PC-9 (cell line): ENCODE data around the gene MLH1. TPM values are rescaled to one million over a fixed set of nuclear protein-coding genes. Genes with fewer than 3 reads are reported as not detected.

Source experiments
- BruUV-seq: library from RNA; stranded (reverse); fragments of 400-500 nt; replicated peaks from 2 replicates; lab custom pipeline; 2021; lab: Mats Ljungman, UMichigan
- CTCF ChIA-PET: fragments of 300-600 bp; sonication (Branson Sonifier 250); formaldehyde crosslinking; loops from one replicate; lab custom pipeline; 2022; ENCODE audit warnings: antibody characterized with exemption; lab: Charles Lee
- POLR2A ChIA-PET: fragments of 300-600 bp; sonication (Branson Sonifier 250); formaldehyde crosslinking; loops from one replicate; lab custom pipeline; 2022; ENCODE audit warnings: antibody characterized with exemption; ENCODE audit not compliant: unreplicated experiment; lab: Charles Lee
- DNase-seq, 2 experiments: peaks; one replicate each; pipeline versions ENCODE4 v3.0.0 to v3.0.0-alpha.2; 2015 to 2022; ENCODE audit warnings: mixed read lengths in 1 of 2
- H2AFZ ChIP-seq: fragments of 200-600 bp; sonication (generic); 2 replicates; pipeline ENCODE4 v1.8.1; 2017; ENCODE audit warnings: antibody characterized with exemption
- H3F3A ChIP-seq: fragments of 200-600 bp; sonication (generic); 2 replicates; pipeline ENCODE4 v1.8.1; 2017; ENCODE audit warnings: antibody characterized with exemption, mild to moderate bottlenecking, low read depth; ENCODE audit not compliant: insufficient read depth
- H3K27ac ChIP-seq: fragments of 200-600 bp; sonication (generic); 2 replicates; pipeline ENCODE4 v1.6.1; 2016; ENCODE audit warnings: mixed run types
- H3K27me3 ChIP-seq: fragments of 200-600 bp; sonication (generic); 2 replicates; pipeline ENCODE4 v1.6.1; 2016; ENCODE audit warnings: low read depth, mixed run types; ENCODE audit not compliant: insufficient read depth
- H3K36me3 ChIP-seq: fragments of 200-600 bp; sonication (generic); 2 replicates; pipeline ENCODE4 v1.6.1; 2016; ENCODE audit warnings: low read depth, mixed run types
- H3K4me1 ChIP-seq: fragments of 200-600 bp; sonication (generic); replicated peaks from 2 replicates; pipeline ENCODE4 v1.6.1; 2016; ENCODE audit warnings: mixed run types; ENCODE audit not compliant: insufficient read depth
- H3K4me2 ChIP-seq: fragments of 200-600 bp; sonication (generic); 2 replicates; pipeline ENCODE4 v1.6.1; 2017; ENCODE audit warnings: mixed run types
- H3K4me3 ChIP-seq: fragments of 200-600 bp; sonication (generic); 2 replicates; pipeline ENCODE4 v1.6.1; 2016; ENCODE audit warnings: mixed run types
- H3K79me2 ChIP-seq: fragments of 200-600 bp; sonication (generic); 2 replicates; pipeline ENCODE4 v1.6.1; 2017; ENCODE audit warnings: low read depth, mixed run types
- H3K9me2 ChIP-seq: fragments of 200-600 bp; sonication (generic); 2 replicates; pipeline ENCODE4 v1.8.1; 2017; ENCODE audit warnings: mild to moderate bottlenecking; ENCODE audit not compliant: insufficient read depth
- H3K9me3 ChIP-seq: fragments of 200-600 bp; sonication (generic); 2 replicates; pipeline ENCODE4 v1.8.1; 2016; ENCODE audit warnings: low read depth; ENCODE audit not compliant: insufficient read depth
- H4K20me1 ChIP-seq: fragments of 200-600 bp; sonication (generic); 2 replicates; pipeline ENCODE4 v1.8.1; 2017; ENCODE audit not compliant: insufficient read depth
- EZH2 ChIP-seq: fragments of 200-600 bp; sonication (generic); IDR thresholded peaks from 2 replicates; pipeline ENCODE4 v1.8.0; 2017; ENCODE audit warnings: antibody characterized with exemption, low read depth
- intact Hi-C: fragments of 100-400 bp; cut with micrococcal nuclease; formaldehyde crosslinking; loops from one replicate; pipeline ENCODE4 v1.10.0; 2022; ENCODE audit not compliant: unreplicated experiment
- total RNA-seq: library from RNA; stranded (reverse); gene quantifications from 2 replicates; pipeline ENCODE4 v1.2.3, GENCODE V29; 2021
- TF ChIP-seq, protein P1 (sequence below): fragments of 200-600 bp; sonication (generic); conservative IDR thresholded peaks from 2 replicates; pipeline ENCODE4 v1.6.1; 2017; ENCODE audit warnings: mixed run types, antibody characterized with exemption, mild to moderate bottlenecking, moderate library complexity

Gene MLH1
- total RNA-seq, 1 experiment from 2014 or later = 30.9 TPM

DNA sequence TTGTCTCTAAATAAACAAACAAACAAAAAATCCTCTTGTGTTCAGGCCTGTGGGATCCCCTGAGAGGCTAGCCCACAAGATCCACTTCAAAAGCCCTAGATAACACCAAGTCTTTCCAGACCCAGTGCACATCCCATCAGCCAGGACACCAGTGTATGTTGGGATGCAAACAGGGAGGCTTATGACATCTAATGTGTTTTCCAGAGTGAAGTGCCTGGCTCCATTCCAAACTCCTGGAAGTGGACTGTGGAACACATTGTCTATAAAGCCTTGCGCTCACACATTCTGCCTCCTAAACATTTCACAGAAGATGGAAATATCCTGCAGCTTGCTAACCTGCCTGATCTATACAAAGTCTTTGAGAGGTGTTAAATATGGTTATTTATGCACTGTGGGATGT lies 57.0 kb downstream of the MLH1 start:
- no peak overlapping the region for H3K4me2 ChIP-seq
- no peaks in the 10 kb centered on the region for H3K9me3 ChIP-seq
- H3K4me1 ChIP-seq = no peaks in the 10 kb centered on the region
- H3K27me3 ChIP-seq = no peaks in the 10 kb centered on the region
- ChIA-PET POLR2A (no interaction called here), CTCF (no interaction called here)
- no peak for TF ChIP-seq EZH2
- TF ChIP-seq, protein P1, sequence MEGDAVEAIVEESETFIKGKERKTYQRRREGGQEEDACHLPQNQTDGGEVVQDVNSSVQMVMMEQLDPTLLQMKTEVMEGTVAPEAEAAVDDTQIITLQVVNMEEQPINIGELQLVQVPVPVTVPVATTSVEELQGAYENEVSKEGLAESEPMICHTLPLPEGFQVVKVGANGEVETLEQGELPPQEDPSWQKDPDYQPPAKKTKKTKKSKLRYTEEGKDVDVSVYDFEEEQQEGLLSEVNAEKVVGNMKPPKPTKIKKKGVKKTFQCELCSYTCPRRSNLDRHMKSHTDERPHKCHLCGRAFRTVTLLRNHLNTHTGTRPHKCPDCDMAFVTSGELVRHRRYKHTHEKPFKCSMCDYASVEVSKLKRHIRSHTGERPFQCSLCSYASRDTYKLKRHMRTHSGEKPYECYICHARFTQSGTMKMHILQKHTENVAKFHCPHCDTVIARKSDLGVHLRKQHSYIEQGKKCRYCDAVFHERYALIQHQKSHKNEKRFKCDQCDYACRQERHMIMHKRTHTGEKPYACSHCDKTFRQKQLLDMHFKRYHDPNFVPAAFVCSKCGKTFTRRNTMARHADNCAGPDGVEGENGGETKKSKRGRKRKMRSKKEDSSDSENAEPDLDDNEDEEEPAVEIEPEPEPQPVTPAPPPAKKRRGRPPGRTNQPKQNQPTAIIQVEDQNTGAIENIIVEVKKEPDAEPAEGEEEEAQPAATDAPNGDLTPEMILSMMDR = no peak
- no peaks in the 10 kb centered on the region for H3F3A ChIP-seq
- peaks cover 8% of the 10 kb centered on the region; the same call in 1 of the 2 replicates for H3K36me3 ChIP-seq
- H3K4me3 ChIP-seq = no peak overlapping the region
- H2AFZ ChIP-seq = no peak overlapping the region
- no peaks in the 10 kb centered on the region for H3K79me2 ChIP-seq
- H3K9me2 ChIP-seq = no peaks in the 10 kb centered on the region
- intact Hi-C loops = loop anchor here (10.0 kb wide), 1 partner anchor 165 kb away; no protein-coding TSS in a partner anchor
- DNase-seq = no peak
- no peaks in the 10 kb centered on the region for H4K20me1 ChIP-seq
- H3K27ac ChIP-seq = no peak overlapping the region
- no TSS peak for BruUV-seq

DNA sequence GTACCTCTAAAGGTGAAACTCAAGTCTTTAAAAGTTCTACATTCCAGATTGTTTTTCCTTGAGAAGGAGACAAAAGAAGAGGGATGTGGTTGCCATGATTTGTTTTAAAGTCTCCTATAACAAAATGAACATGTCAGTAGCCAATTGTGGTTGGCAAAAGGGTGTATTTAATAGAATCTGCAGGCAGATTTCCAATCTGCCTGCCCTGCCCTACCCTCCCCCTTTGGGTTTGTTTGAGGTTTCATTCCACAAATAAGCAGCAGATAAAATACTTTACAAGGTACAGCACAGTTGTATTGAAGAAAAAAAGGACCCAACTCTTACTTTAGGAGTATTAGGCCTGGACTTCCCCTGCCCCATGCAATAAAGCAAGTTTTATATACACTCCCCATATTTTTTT lies 59.5 kb downstream of the MLH1 start:
- POLR2A ChIA-PET = no interaction called here
- H3K36me3 ChIP-seq = peaks cover 8% of the 10 kb centered on the region; the same call in 1 of the 2 replicates

GRCh38 chr3:37053337-37053736 lies 60.0 kb downstream of the MLH1 start:
- H3F3A ChIP-seq = no peaks in the 10 kb centered on the region
- H3K4me3 ChIP-seq = no peak overlapping the region
- TF ChIP-seq, protein P1 = no peak
- no peak for TF ChIP-seq EZH2
- POLR2A ChIA-PET = no interaction called here
- intact Hi-C loops = loop anchor here (10.0 kb wide), 1 partner anchor 161 kb away; no protein-coding TSS in a partner anchor
- H3K27me3 ChIP-seq = no peaks in the 10 kb centered on the region
- H3K36me3 ChIP-seq = peaks cover 8% of the 10 kb centered on the region; the same call in 1 of the 2 replicates
- H3K79me2 ChIP-seq = no peaks in the 10 kb centered on the region
- no peak overlapping the region for H2AFZ ChIP-seq
- no peak for DNase-seq
- no peaks in the 10 kb centered on the region for H3K4me1 ChIP-seq
- no peaks in the 10 kb centered on the region for H3K9me2 ChIP-seq
- H3K9me3 ChIP-seq = no peaks in the 10 kb centered on the region
- no peak overlapping the region for H3K4me2 ChIP-seq
- CTCF ChIA-PET = no interaction called here
- H3K27ac ChIP-seq = no peak overlapping the region
- no peaks in the 10 kb centered on the region for H4K20me1 ChIP-seq
- BruUV-seq = no TSS peak

More for the DNA sequence above, 59.5 kb downstream of the MLH1 start:
- no peaks in the 10 kb centered on the region for H4K20me1 ChIP-seq
- H3K9me3 ChIP-seq = no peaks in the 10 kb centered on the region
- H3K9me2 ChIP-seq = no peaks in the 10 kb centered on the region
- no peaks in the 10 kb centered on the region for H3K27me3 ChIP-seq
- DNase-seq = no peak
- H3K4me2 ChIP-seq = no peak overlapping the region
- H3K27ac ChIP-seq = no peak overlapping the region
- H2AFZ ChIP-seq = no peak overlapping the region
- TF ChIP-seq, protein P1 = no peak
- no peak for TF ChIP-seq EZH2
- H3K4me3 ChIP-seq = no peak overlapping the region
- intact Hi-C loops = loop anchor here (10.0 kb wide), 1 partner anchor 162 kb away; no protein-coding TSS in a partner anchor
- H3K4me1 ChIP-seq = no peaks in the 10 kb centered on the region
- H3K79me2 ChIP-seq = no peaks in the 10 kb centered on the region
- H3F3A ChIP-seq = no peaks in the 10 kb centered on the region
- no TSS peak for BruUV-seq
- CTCF ChIA-PET = no interaction called here
